ENCODE measurements around the gene FILIP1.

The FILIP1 gene

GRCh38 chr6:75306064-75306463 lies 187.5 kb downstream of the FILIP1 start:
- ChIA-PET POLR2A (ENCODE audit: low non-redundant PET) (no interaction called here), CTCF (no interaction called here)
- DNase-seq (ENCODE audit: low spot score): no peak
- no peak overlapping the region for H3K27ac ChIP-seq
- no peak for TF ChIP-seq CTCF (conservative IDR thresholded peaks at IDR 0.05; ENCODE audit: low read depth)

- ChIA-PET CTCF (no interaction called here), POLR2A (ENCODE audit: low non-redundant PET) (no interaction called here)
- no peak for DNase-seq (ENCODE audit: low spot score)
- no peak for TF ChIP-seq CTCF (conservative IDR thresholded peaks at IDR 0.05; ENCODE audit: low read depth)
- no peak overlapping the region for H3K27ac ChIP-seq
These were observed 188.0 kb downstream of the FILIP1 start for GRCh38 chr6:75305573-75305972.

GRCh38 chr6:75302280-75302679 lies 191.3 kb downstream of the FILIP1 start:
- POLR2A ChIA-PET (ENCODE audit: low non-redundant PET): no interaction called here
- no peak overlapping the region for H3K27ac ChIP-seq
- DNase-seq (ENCODE audit: low spot score): no peak
- CTCF ChIA-PET: interaction anchor here (0.7 kb wide), 1 partner anchor 97 kb away, joined by 3 read pairs; no protein-coding TSS in a partner anchor
- no peak for TF ChIP-seq CTCF (conservative IDR thresholded peaks at IDR 0.05; ENCODE audit: low read depth)

- CTCF ChIA-PET: interaction anchor here (1.1 kb wide), 1 partner anchor 217 kb away, joined by 3 read pairs; no protein-coding TSS in a partner anchor
- no peak for DNase-seq (ENCODE audit: low spot score)
- POLR2A ChIA-PET (ENCODE audit: low non-redundant PET): no interaction called here
- no peak for TF ChIP-seq CTCF (conservative IDR thresholded peaks at IDR 0.05; ENCODE audit: low read depth)
- H3K27ac ChIP-seq: no peak overlapping the region
These were observed 192.1 kb downstream of the FILIP1 start for GRCh38 chr6:75301537-75301936.

- no peak for DNase-seq (ENCODE audit: low spot score)
- ChIA-PET CTCF (interaction anchor here (1.1 kb wide), 1 partner anchor 218 kb away, joined by 3 read pairs; no protein-coding TSS in a partner anchor), POLR2A (ENCODE audit: low non-redundant PET) (no interaction called here)
- H3K27ac ChIP-seq: no peak overlapping the region
- TF ChIP-seq CTCF (conservative IDR thresholded peaks at IDR 0.05; ENCODE audit: low read depth): no peak
These were observed 192.5 kb downstream of the FILIP1 start for GRCh38 chr6:75301088-75301487.

GRCh38 chr6:75300531-75300855 lies 193.1 kb downstream of the FILIP1 start:
- ChIA-PET POLR2A (ENCODE audit: low non-redundant PET) (no interaction called here), CTCF (interaction anchor here (0.9 kb wide), 1 partner anchor 246 kb away, joined by 4 read pairs; no protein-coding TSS in a partner anchor)
- H3K27ac ChIP-seq: no peak overlapping the region
- TF ChIP-seq CTCF (conservative IDR thresholded peaks at IDR 0.05; ENCODE audit: low read depth): no peak
- no peak for DNase-seq (ENCODE audit: low spot score)

Data from RWPE1 (cell line).